ENCODE measurements around the gene VPS41. TPM values are rescaled to one million over a fixed set of nuclear protein-coding genes. Genes with fewer than 3 reads are reported as not detected.

Gene VPS41
- total RNA-seq, 1 donor from 2014 or later, result 72.1 TPM

DNA sequence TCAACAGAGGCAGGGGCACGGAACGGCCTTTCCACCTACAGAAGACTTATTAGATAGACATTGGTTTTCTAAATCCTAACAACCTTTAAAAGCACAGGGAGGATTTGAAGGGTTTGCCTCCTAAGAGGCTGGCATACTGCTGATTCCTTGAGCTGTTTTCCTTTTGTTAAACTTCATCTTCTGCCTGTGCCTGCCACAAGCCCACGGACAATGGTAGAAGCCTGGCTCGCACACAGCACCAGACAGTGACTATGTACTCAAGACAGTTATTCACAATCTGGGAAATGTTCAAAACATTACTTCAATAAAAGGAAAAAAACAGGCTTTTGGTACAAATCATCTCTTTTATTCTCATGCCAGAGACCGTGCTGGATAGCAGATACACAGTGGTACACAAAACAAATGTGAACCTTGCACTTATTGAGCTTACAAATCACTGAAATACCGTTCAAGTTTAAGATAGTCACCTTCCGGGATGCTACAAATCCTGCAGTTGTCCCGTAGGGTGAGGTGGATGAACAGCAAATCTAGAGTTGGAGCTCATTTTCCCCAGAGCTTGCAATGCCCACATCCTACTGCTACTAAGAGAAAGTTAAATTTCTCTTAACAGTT, 63.9 kb downstream of the VPS41 start:
- no peak for DNase-seq (ENCODE audit: low read depth, low spot score)
- Mint-ChIP-seq H3K27ac (ENCODE audit: unreplicated experiment) (no peak overlapping the region), H3K27me3 (ENCODE audit: low read depth) (no peaks in the 10 kb centered on the region), H3K9me3 (no peaks in the 10 kb centered on the region), H3K36me3 (ENCODE audit: low read depth) (no peaks in the 10 kb centered on the region), H3K4me1 (peaks cover 5% of the 10 kb centered on the region), H3K4me3 (no peak overlapping the region)
- TF ChIP-seq, protein P1, sequence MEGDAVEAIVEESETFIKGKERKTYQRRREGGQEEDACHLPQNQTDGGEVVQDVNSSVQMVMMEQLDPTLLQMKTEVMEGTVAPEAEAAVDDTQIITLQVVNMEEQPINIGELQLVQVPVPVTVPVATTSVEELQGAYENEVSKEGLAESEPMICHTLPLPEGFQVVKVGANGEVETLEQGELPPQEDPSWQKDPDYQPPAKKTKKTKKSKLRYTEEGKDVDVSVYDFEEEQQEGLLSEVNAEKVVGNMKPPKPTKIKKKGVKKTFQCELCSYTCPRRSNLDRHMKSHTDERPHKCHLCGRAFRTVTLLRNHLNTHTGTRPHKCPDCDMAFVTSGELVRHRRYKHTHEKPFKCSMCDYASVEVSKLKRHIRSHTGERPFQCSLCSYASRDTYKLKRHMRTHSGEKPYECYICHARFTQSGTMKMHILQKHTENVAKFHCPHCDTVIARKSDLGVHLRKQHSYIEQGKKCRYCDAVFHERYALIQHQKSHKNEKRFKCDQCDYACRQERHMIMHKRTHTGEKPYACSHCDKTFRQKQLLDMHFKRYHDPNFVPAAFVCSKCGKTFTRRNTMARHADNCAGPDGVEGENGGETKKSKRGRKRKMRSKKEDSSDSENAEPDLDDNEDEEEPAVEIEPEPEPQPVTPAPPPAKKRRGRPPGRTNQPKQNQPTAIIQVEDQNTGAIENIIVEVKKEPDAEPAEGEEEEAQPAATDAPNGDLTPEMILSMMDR (conservative IDR thresholded peaks at IDR 0.05), result no peak

DNA sequence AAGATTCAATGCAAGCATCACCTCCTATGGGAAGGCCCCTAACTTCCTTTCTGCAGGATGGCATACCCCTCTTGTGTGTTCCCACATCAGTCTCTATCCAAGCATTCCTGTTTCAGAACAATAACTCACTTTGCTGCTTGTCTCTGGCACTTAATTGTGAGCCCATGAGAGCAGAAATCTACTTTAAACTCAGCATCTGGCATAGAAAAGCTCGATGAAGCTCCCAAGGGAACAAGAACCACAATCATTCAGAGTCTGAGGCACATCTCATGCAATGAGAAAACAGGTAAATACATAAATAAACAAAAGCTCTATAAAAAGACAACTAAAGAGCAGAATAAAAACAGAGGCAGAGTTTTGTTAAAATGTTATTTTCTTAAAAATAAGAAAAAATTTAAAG, 66.2 kb downstream of the VPS41 start:
- Mint-ChIP-seq H3K4me3 (no peak overlapping the region), H3K27ac (ENCODE audit: unreplicated experiment) (no peak overlapping the region), H3K9me3 (no peaks in the 10 kb centered on the region), H3K27me3 (ENCODE audit: low read depth) (no peaks in the 10 kb centered on the region), H3K36me3 (ENCODE audit: low read depth) (no peaks in the 10 kb centered on the region), H3K4me1 (peaks cover 10% of the 10 kb centered on the region)
- no peak for DNase-seq (ENCODE audit: low read depth, low spot score)
- TF ChIP-seq, protein P1 (conservative IDR thresholded peaks at IDR 0.05), result no peak

DNA sequence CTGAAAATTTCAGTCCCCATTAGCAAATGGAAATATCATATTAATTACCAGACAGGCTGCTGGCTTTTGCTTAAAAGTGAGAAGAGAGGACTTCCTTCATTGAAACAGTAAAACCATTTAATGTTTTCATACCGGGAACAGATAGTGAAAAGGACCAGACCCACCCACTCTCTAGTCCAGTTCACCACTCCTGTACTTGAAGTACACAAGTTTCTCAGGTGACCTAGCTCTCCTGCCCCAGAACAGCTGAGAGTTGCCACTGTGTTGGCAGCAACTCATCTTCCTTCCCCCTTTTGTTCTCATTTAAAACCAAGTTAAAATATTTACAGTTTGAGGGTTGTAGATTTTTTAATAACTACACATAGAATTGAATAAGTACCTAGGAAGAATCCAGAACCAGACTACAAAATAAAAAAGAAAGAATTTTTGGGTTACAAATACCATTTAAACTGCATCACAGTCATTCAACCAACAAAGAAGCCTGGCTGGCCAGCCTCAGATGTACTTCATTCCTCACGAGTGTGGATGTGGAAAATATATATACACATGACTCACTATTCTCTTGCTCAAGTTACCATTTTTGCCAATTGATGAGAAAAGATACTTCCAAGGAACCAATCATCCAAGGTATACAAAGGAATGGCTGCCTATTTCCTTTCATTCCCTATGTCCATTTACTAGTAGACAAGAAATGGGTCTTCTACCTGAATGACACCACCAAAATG, 68.1 kb downstream of the VPS41 start:
- Mint-ChIP-seq H3K27ac (ENCODE audit: unreplicated experiment) (no peak overlapping the region), H3K9me3 (no peaks in the 10 kb centered on the region), H3K27me3 (ENCODE audit: low read depth) (no peaks in the 10 kb centered on the region), H3K4me1 (peaks cover 5% of the 10 kb centered on the region), H3K36me3 (ENCODE audit: low read depth) (no peaks in the 10 kb centered on the region), H3K4me3 (no peak overlapping the region)
- no peak for DNase-seq (ENCODE audit: low read depth, low spot score)
- TF ChIP-seq, protein P1 (conservative IDR thresholded peaks at IDR 0.05), result no peak

DNA sequence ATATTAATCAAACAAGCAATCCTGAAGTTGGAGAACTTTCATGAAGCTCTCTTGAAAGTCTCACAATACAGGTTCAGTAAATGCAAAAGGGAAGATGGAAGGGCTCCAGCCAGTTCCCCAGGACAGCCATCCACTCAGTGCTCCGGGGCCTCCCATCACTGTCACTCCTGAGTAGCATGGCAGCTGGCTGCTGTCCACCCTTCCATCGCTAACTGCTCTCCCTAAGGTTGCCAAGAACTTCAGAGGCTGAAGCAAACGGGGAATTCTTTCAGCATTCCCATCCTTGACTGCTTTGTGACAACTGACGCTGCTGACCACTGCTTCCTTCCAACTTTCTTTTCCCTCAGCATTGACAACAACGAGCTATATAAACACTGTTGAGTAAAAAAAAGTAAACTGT, 69.1 kb downstream of the VPS41 start:
- TF ChIP-seq, protein P1 (conservative IDR thresholded peaks at IDR 0.05), result no peak
- no peaks in the 10 kb centered on the region for H3K9me3 Mint-ChIP-seq
- H3K4me1 Mint-ChIP-seq, result peaks cover 5% of the 10 kb centered on the region

DNA sequence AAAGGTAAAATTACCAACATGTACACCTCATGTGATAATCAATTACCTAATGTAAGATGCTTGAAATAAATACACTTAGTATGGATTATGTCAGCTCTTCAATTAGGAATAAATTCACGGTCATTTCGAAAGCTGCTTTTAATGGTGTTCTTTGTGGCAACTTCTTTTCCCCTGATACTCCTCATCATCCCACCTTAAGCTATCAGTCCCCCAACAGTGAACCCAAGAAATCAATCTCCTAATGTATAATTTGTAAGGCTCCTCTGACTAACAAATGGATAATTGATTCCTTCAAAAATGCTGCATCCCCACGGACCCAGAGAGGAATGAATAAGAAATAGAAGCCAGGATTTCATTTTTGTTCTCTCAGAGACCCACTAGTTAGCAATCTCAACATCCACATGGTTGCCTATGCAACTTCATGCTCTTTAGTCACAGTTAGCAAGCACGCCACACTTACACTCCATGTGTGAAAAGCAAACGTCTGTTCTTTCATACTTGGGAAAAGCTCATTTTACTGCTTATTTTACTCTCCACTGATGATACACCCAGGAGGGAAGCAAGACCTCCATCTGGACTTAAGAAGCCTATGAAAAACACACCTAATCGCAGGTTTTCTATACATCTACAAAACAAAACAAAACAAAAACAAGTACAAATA, 70.1 kb downstream of the VPS41 start:
- no peak for DNase-seq (ENCODE audit: low read depth, low spot score)
- no peak overlapping the region for H3K4me3 Mint-ChIP-seq
- TF ChIP-seq, protein P1 (conservative IDR thresholded peaks at IDR 0.05), result no peak
- peaks cover 5% of the 10 kb centered on the region for H3K4me1 Mint-ChIP-seq
- H3K9me3 Mint-ChIP-seq, result no peaks in the 10 kb centered on the region
- H3K27ac Mint-ChIP-seq (ENCODE audit: unreplicated experiment), result no peak overlapping the region
- no peaks in the 10 kb centered on the region for H3K27me3 Mint-ChIP-seq (ENCODE audit: low read depth)
- H3K36me3 Mint-ChIP-seq (ENCODE audit: low read depth), result no peaks in the 10 kb centered on the region

More for the DNA sequence above, 69.1 kb downstream of the VPS41 start:
- no peak overlapping the region for H3K27ac Mint-ChIP-seq (ENCODE audit: unreplicated experiment)
- no peaks in the 10 kb centered on the region for H3K27me3 Mint-ChIP-seq (ENCODE audit: low read depth)
- no peaks in the 10 kb centered on the region for H3K36me3 Mint-ChIP-seq (ENCODE audit: low read depth)
- no peak for DNase-seq (ENCODE audit: low read depth, low spot score)
- H3K4me3 Mint-ChIP-seq, result no peak overlapping the region
